GM12878 (cell line): Measurements from ENCODE around the gene CCDC127.

Experiments
- ATF3 ChIP-seq: IDR thresholded peaks from 2 replicates; pipeline ENCODE4 v1.6.1; 2011; ENCODE audit warnings: low read depth, mild to moderate bottlenecking, low read length, moderate library complexity, borderline replicate concordance; ENCODE audit errors: extremely low read depth
- CTCF ChIP-seq, 3 experiments: IDR thresholded peaks in 2 of 3; conservative IDR thresholded peaks in 1 of 3; 2 replicates each; pipeline ENCODE4 v1.5.1; 2011; ENCODE audit warnings: low read depth in 3 of 3, low read length in 3 of 3, mild to moderate bottlenecking in 3 of 3, control low read depth in 2 of 3, moderate library complexity in 2 of 3, inconsistent platforms in 1 of 3, mixed read lengths in 1 of 3; ENCODE audit not compliant: control insufficient read depth in 2 of 3, insufficient read depth in 1 of 3; ENCODE audit errors: extremely low read depth in 1 of 3
- EZH2 ChIP-seq: IDR thresholded peaks from 2 replicates; pipeline ENCODE4 v1.6.1; 2012; ENCODE audit warnings: low read depth, mild to moderate bottlenecking, control low read depth, inconsistent platforms, low read length, borderline replicate concordance; ENCODE audit not compliant: control insufficient read depth
- FOXM1 ChIP-seq: IDR thresholded peaks from 2 replicates; pipeline ENCODE4 v1.6.1; 2012; ENCODE audit warnings: low read depth, mild to moderate bottlenecking, inconsistent platforms, low read length, moderate library complexity
- IRF3 ChIP-seq: fragments of 450-650 bp; IDR thresholded peaks from 2 replicates; pipeline ENCODE4 v1.6.1; 2014; ENCODE audit warnings: mild to moderate bottlenecking
- MAX ChIP-seq: IDR thresholded peaks from 2 replicates; pipeline ENCODE4 v1.6.1; 2012; ENCODE audit warnings: low read depth, low read length, improper control_type of control experiment
- POLR2AphosphoS5 ChIP-seq: IDR thresholded peaks from 2 replicates; pipeline ENCODE4 v1.6.1; 2011; ENCODE audit warnings: mild to moderate bottlenecking, low read length, inconsistent platforms
- RFX5 ChIP-seq: IDR thresholded peaks from 2 replicates; pipeline ENCODE4 v1.6.1; 2011; ENCODE audit warnings: low read depth, low read length, improper control_type of control experiment
- TAF1 ChIP-seq: IDR thresholded peaks from 2 replicates; pipeline ENCODE4 v1.6.1; 2011; ENCODE audit warnings: mild to moderate bottlenecking, low read depth, low read length, borderline replicate concordance
- TARDBP ChIP-seq: IDR thresholded peaks from 2 replicates; pipeline ENCODE4 v1.6.1; 2016; ENCODE audit warnings: borderline replicate concordance
- TBL1XR1 ChIP-seq: IDR thresholded peaks from 2 replicates; pipeline ENCODE4 v1.6.1; 2012; ENCODE audit warnings: low read depth, low read length, improper control_type of control experiment
- USF1 ChIP-seq: IDR thresholded peaks from 2 replicates; pipeline ENCODE4 v1.6.1; 2011; ENCODE audit warnings: borderline replicate concordance, low read depth, mild to moderate bottlenecking, moderate library complexity, mixed read lengths, low read length; ENCODE audit not compliant: insufficient read depth; ENCODE audit errors: extremely low read length
- ZNF274 ChIP-seq: IDR thresholded peaks from one replicate; pipeline ENCODE4 v1.8.0; 2011; ENCODE audit not compliant: insufficient read length, insufficient read depth
- ZSCAN29 ChIP-seq: fragments of 450-650 bp; IDR thresholded peaks from 2 replicates; pipeline ENCODE4 v1.6.1; 2017; ENCODE audit warnings: mild to moderate bottlenecking, moderate library complexity

GRCh38 chr5:197892-198489 is 20.0 kb downstream of the CCDC127 start:
- TF ChIP-seq CTCF (IDR thresholded peaks at IDR 0.05 in 2 of 3, conservative IDR thresholded peaks at IDR 0.05 in 1 of 3; ENCODE audit: control insufficient read depth in 2 of 3, extremely low read depth in 1 of 3, insufficient read depth in 1 of 3, low read depth in 3 of 3, low read length in 3 of 3) (no peak), ZSCAN29 (no peak), MAX (no peak), EZH2 (no peak), TAF1 (no peak), TBL1XR1 (no peak), FOXM1 (no peak), POLR2AphosphoS5 (no peak), ATF3 (no peak), ZNF274 (no peak), USF1 (no peak), RFX5 (no peak), TARDBP (no peak), IRF3 (no peak)
